Measurements from ENCODE around the gene FBXO42. TPM values are rescaled to one million over a fixed set of nuclear protein-coding genes. Genes with fewer than 3 reads are reported as not detected.

FBXO42 gene
- total and polyA plus RNA-seq, 2 of the 13 experiments (the other 11 are each of a cell fraction or from before 2014, with no cell fraction given) = 7.6 to 17.5 TPM

DNA sequence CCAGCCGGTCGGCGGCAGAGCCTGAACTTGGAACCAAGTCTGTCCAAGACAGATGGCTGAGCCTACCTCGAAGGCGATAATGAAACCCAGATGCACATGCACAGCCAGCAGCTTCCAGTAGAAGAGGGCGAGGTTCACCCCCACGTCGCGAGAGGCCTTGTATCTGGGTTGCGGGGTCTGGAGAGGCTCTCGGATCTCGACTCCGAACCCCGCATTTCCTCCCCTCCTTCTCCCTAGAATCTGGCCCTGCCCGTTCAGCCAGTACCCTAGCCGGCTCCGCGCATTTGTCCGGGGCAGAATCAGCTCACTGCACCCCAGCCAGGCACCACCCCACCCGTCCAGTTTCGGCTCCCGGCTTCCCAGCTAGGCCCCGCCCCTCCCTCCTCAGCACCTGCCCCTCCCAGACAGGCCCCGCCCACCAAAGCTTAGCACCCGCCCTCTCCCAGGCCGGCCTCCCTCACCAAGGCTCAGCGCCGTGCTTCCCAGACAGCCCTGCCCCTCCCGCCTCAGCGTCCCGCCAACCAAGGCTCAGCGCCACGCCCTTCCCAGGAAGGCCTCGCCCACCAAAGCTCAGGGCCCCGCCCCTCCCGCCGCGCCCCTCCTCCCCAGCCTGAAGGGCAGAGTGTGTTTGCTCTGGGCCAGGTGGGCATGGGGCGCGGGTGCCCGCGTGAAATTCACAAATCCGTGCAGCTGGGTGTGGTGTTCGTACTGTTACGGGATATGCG is 135.1 kb downstream of the FBXO42 start (continued):
- peak; percentile 59; the same call in 1 of the 2 replicates for TF ChIP-seq PCBP1 (IDR thresholded peaks at IDR 0.05; ENCODE audit: borderline replicate concordance, low read depth, low read length)
- TF ChIP-seq, protein P1, sequence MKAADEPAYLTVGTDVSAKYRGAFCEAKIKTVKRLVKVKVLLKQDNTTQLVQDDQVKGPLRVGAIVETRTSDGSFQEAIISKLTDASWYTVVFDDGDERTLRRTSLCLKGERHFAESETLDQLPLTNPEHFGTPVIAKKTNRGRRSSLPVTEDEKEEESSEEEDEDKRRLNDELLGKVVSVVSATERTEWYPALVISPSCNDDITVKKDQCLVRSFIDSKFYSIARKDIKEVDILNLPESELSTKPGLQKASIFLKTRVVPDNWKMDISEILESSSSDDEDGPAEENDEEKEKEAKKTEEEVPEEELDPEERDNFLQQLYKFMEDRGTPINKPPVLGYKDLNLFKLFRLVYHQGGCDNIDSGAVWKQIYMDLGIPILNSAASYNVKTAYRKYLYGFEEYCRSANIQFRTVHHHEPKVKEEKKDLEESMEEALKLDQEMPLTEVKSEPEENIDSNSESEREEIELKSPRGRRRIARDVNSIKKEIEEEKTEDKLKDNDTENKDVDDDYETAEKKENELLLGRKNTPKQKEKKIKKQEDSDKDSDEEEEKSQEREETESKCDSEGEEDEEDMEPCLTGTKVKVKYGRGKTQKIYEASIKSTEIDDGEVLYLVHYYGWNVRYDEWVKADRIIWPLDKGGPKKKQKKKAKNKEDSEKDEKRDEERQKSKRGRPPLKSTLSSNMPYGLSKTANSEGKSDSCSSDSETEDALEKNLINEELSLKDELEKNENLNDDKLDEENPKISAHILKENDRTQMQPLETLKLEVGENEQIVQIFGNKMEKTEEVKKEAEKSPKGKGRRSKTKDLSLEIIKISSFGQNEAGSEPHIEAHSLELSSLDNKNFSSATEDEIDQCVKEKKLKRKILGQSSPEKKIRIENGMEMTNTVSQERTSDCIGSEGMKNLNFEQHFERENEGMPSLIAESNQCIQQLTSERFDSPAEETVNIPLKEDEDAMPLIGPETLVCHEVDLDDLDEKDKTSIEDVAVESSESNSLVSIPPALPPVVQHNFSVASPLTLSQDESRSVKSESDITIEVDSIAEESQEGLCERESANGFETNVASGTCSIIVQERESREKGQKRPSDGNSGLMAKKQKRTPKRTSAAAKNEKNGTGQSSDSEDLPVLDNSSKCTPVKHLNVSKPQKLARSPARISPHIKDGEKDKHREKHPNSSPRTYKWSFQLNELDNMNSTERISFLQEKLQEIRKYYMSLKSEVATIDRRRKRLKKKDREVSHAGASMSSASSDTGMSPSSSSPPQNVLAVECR (CRISPR knock-in tag; IDR thresholded peaks at IDR 0.05; ENCODE audit: borderline replicate concordance) = peak; percentile 5; the same call in 1 of the 2 replicates
- TF ChIP-seq ZNF687 (CRISPR knock-in tag; IDR thresholded peaks at IDR 0.05) = peak; percentile 61
- peak; percentile 23; the same call in 1 of the 2 replicates for TF ChIP-seq YEATS2 (CRISPR knock-in tag; IDR thresholded peaks at IDR 0.05; ENCODE audit: borderline replicate concordance)
- no peak for TF ChIP-seq NCOA2 (CRISPR knock-in tag; IDR thresholded peaks at IDR 0.05)
- TF ChIP-seq NCOR1 (IDR thresholded peaks at IDR 0.05; ENCODE audit: borderline replicate concordance, low read length) = no peak
- TF ChIP-seq KDM2A (CRISPR knock-in tag; IDR thresholded peaks at IDR 0.05; ENCODE audit: borderline replicate concordance, low read depth) = 0 out of 2 replicates have a peak, but pooled peaks have one; percentile 14
- TF ChIP-seq SP5 (CRISPR knock-in tag; IDR thresholded peaks at IDR 0.05; ENCODE audit: borderline replicate concordance, low read depth) = peak; percentile 9; the same call in 1 of the 2 replicates
- peak; percentile 19 for TF ChIP-seq ZNF883 (CRISPR knock-in tag; IDR thresholded peaks at IDR 0.05; ENCODE audit: not compliant biosample characterization)
- peak; percentile 38; the same call in 1 of the 2 replicates for TF ChIP-seq KAT7 (CRISPR knock-in tag; IDR thresholded peaks at IDR 0.05; ENCODE audit: borderline replicate concordance)
- TF ChIP-seq, protein P2, sequence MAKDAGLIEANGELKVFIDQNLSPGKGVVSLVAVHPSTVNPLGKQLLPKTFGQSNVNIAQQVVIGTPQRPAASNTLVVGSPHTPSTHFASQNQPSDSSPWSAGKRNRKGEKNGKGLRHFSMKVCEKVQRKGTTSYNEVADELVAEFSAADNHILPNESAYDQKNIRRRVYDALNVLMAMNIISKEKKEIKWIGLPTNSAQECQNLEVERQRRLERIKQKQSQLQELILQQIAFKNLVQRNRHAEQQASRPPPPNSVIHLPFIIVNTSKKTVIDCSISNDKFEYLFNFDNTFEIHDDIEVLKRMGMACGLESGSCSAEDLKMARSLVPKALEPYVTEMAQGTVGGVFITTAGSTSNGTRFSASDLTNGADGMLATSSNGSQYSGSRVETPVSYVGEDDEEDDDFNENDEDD (CRISPR knock-in tag; IDR thresholded peaks at IDR 0.05; ENCODE audit: borderline replicate concordance) = peak; percentile 50; the same call in 1 of the 2 replicates
- peak; percentile 55 for TF ChIP-seq NFYC (CRISPR knock-in tag; IDR thresholded peaks at IDR 0.05)
- 0 out of 2 replicates have a peak, but pooled peaks have one; percentile 27 for TF ChIP-seq ELF1 (CRISPR knock-in tag; IDR thresholded peaks at IDR 0.05)
- peak; percentile 94 for TF ChIP-seq HNRNPL (IDR thresholded peaks at IDR 0.05; ENCODE audit: low read depth, low read length)
- TF ChIP-seq GABPB1 (CRISPR knock-in tag; IDR thresholded peaks at IDR 0.05) = peak; percentile 48; the same call in 1 of the 2 replicates
- TF ChIP-seq, protein P3, sequence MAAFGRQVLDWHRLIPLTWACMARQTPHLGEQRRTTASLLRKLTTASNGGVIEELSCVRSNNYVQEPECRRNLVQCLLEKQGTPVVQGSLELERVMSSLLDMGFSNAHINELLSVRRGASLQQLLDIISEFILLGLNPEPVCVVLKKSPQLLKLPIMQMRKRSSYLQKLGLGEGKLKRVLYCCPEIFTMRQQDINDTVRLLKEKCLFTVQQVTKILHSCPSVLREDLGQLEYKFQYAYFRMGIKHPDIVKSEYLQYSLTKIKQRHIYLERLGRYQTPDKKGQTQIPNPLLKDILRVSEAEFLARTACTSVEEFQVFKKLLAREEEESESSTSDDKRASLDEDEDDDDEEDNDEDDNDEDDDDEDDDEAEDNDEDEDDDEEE (CRISPR knock-in tag; IDR thresholded peaks at IDR 0.05) = 0 out of 2 replicates have a peak, but pooled peaks have one; percentile 15
- TF ChIP-seq ZNF367 (CRISPR knock-in tag; IDR thresholded peaks at IDR 0.05; ENCODE audit: borderline replicate concordance) = no peak
